Tongue (tissue), 2 donors: ENCODE measurements around the gene LEMD2. TPM values are rescaled to one million over a fixed set of nuclear protein-coding genes. Genes with fewer than 3 reads are reported as not detected.

Source experiments
- DNase-seq: peaks from one replicate; pipeline ENCODE4 v3.0.0-alpha.2; 2015
- total RNA-seq: library from RNA; depleted of rRNA; stranded (reverse); fragments of >200 nt; gene quantifications from one replicate; pipeline ENCODE4 v1.2.3, GENCODE V29; 2014

The LEMD2 gene
- total RNA-seq, 1 donor from 2014 or later = 37.5 TPM

- no peak for DNase-seq
Observed at GRCh38 chr6:33738153-33738552, 50.8 kb downstream of the LEMD2 start.

DNA sequence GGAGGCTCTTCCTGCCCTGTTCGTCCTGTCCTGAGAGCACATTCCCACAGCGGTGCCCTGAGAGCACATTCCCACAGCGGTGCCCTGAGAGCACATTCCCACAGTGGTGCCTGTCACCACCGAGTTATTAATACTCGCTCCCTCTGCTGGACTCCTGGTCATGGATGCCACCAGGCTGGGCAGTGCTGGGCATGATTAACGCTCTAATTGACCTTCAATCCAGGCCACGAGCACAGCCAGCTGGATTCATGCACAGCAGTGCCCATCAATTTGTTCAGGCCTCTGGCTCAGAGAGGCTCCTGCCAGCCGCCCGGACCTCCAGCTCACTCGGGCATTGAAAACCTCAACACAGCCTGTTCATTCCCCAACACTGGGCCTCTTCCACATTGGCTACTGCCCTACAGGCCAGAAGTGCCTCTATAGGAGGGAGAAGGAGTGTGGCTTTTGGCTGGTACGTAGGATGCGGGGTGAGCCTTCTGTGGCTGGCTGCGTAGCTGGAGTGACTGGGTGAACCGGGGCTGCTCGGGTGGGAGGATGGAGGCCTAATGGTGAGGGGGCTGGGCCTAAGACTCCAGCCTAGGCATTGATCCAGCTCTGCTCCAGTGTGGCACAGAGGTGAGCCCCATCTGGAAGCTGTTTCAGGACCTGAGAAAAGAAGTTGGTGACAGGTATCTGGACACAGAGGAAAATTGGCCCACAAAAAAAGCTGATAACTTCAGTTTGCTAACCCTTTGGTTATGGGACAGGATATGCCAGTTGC is 51.5 kb downstream of the LEMD2 start:
- DNase-seq = no peak

GRCh38 chr6:33735216-33735615 is 53.7 kb downstream of the LEMD2 start:
- no peak for DNase-seq

DNA sequence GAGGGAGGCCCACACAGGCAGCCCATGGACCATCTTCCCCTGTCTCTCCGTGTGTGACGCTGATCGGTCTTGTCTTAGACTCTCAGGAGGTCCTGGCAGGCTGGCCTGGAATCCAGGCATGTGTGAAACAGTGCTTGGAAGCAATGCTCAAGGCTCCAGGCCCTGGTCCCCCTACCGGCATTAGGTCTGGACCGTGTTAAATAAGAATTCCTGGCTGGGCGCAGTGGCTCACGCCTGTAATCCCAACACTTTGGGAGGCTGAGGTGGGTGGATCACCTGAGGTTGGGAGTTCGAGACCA is 55.3 kb downstream of the LEMD2 start:
- no peak for DNase-seq

GRCh38 chr6:33732817-33733708 is 55.9 kb downstream of the LEMD2 start:
- no peak for DNase-seq

GRCh38 chr6:33732385-33732784 is 56.5 kb downstream of the LEMD2 start:
- no peak for DNase-seq

DNA sequence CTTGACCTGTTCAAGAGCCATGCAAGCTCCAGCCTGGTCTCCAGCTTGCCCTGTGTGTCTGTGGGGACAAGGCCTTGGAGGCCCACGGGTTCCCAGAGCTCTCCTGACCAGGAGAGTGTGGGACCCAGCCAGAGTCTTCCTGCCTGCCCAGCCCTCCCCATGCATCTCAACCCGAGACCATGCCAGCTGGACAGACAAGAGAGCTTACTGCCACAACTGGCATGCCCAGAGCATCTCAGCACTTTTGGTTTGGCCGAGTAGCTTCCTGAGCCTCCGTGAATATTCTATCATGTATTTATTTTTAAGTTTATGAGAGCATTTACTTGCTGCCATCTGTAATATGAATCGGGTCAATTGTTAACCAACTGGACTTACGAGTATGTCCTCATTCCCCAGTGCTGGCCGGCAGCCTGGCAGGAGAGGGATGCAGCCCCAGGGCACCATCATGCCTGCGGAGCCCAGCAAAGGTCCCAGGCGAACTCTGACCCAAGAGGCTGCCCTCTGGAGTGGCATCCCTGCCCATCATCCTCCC is 57.1 kb downstream of the LEMD2 start:
- no peak for DNase-seq

- no peak for DNase-seq
Observed at GRCh38 chr6:33731035-33731434, 57.9 kb downstream of the LEMD2 start.

DNA sequence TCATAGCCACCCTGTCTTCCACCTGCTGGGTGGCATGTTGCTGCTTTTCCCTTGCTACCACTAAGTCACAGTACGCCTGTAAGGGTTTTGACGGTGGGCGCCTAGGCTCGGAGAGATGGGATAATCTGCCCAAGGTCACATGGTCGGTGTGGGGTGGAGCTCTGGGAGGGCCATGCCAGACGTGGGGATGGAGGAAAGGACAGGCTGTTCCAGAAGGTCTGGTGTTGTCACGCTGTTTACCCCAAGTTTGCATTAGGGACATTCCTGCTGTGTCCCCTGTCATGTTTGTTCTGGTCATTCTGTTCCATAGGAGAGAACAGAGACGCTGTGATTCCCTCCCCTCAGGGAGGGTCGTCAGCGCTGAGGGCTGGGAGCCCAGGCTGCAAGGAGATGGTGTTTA is 58.3 kb downstream of the LEMD2 start:
- no peak for DNase-seq

- no peak for DNase-seq
Observed at GRCh38 chr6:33729059-33729458, 59.9 kb downstream of the LEMD2 start.

- DNase-seq = no peak
Observed at GRCh38 chr6:33728438-33728837, 60.5 kb downstream of the LEMD2 start.

- DNase-seq = no peak
Observed at GRCh38 chr6:33727932-33728331, 61.0 kb downstream of the LEMD2 start.

DNA sequence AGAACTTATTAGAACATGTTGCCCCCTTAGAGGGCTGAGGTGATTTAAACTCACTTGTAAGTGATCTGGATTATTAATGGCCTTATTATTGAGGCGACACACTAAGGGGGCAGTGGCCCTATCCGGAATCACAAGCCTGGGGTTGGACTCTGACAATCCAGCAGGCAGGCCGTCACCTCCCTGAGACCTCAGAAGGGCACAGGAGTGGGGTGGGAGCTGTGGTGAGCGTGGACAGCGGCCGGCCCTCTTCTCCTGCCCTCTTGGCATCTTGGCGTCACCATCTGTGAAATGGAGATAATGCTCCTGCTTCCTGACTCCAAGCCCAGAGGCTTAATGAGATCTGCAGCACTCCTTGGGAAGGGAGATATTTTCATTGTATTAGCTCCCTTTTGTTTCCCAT is 61.8 kb downstream of the LEMD2 start:
- no peak for DNase-seq

DNA sequence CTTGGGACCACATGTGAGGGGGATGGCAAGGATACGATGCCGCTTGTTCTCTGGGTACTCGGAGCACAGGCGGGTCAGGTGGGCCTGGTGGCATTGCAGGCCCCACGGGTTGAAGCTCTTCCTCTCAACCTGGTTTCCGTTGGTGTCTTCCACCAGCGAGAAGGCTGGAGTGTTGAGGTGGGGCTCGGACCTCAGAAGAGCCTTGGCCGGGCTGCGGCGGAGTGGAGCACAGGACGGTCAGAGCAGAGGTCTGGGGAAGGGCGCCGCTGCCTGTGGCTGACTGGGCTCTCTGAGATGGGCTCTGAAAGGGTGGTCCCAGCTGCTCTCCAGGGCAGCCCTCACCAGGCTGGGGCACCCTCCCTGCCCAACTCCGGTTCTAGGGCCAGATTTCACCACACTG is 62.2 kb downstream of the LEMD2 start:
- no peak for DNase-seq

GRCh38 chr6:33725891-33726673 is 62.8 kb downstream of the LEMD2 start:
- DNase-seq = no peak

DNA sequence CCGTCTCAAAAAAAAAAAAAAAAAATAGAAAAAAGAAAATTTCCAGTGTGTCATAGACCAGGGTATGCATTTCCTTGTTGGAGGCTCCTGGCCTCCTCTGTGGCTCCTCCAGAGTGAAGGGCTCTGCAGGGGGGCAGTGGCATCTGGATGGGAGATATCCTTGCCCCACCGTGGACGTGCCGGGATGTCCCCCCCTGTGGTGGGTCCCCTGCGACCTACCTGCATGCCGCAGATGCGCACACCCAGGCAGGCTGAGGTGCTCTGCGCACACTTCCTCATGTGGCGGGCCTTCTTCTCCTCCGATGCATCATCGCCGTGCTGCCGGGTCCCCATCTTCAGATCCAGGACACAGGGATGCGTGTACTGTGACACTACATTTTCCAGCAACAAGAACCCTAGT is 63.7 kb downstream of the LEMD2 start:
- DNase-seq = no peak

- DNase-seq = no peak
Observed at GRCh38 chr6:33724102-33725023, 64.6 kb downstream of the LEMD2 start.

DNA sequence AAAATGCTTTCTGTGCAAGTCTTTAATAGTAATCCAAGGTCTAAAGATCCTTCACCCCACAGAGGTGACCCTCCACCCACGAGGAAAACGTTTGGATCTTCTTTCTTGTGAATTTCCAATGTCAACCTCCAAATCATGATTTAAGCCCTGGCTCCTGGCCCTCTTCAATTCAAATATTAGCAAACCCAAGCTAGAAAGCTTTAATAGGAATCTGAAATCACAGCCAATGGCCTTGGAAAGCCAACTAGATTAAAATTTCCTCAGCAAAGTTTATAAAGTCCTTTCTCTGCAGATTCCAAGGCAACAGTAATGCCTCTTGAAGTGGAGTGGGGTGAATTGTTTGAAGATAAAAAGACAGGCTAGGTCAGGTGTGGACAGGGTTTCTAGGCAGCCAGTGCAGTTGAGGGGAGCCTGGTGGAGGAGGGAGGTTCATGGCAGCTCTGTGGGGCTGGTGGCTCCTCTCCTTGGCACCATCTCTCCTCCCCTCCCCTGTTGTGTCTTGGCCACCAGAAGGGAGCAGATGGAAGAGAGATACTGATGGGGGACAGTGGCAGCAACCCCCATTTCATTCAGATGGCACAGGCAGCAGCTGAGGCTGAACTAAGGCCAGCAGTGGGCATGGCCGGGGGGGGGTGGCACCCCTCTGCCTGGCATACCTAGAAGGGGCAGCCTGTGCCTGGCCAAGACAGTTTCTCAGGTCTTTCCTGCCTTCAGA is 65.4 kb downstream of the LEMD2 start:
- no peak for DNase-seq

DNA sequence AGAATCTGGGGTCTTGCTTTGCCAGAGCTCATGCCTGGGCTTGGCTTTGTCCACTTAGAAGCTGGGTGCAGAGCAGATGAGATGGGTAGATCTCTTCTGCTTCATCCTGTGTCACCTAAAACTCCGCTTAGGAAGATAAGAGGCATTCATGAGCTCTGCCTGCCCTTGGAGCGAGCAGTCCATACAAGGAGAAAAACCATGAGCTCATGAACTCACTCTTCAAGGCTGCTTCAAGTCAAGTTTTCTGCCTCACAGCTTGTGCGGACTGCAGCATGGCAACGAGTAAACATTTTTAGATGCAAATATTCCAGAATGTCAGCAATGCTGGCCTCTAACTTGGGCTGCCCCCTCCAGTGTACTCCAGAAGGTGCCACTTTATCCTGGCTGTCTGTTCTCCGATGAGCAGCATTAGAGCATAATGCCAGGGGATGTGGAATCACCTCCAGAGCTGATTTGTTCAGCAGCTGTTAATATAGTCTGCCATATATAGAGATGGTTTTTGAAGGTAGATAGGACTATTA is 66.8 kb downstream of the LEMD2 start:
- DNase-seq = no peak

DNA sequence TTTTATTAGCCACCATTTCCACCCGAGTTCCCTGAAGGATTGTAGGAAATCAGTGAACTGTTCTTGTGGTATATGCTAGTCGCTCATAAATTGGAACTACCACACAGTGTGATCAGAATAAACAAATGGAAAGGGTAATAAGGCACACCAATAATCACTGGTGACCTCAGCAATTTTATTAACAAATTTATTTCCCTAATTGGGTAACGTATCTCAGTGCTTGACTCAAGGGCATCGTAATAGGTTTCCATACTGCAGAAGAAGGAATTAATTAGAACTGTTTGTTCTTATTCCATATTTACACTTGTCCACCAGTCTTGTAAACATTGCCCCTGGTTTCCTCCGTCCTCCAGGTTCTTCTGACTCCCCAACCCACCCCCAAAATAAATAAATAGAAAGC is 67.4 kb downstream of the LEMD2 start:
- no peak for DNase-seq
